ENCODE results near the gene CYREN.
"Not testable (repeated sequence)": the region's sequence is repeated elsewhere in the genome, so short reads cannot be mapped to it uniquely, and the experiment has no call there.

Gene CYREN

GRCh38 chr7:135213831-135214230 is 43.3 kb upstream of the CYREN start:
- Histone ChIP-seq H3K27me3 (ENCODE audit: insufficient read depth, low read depth) (no peaks in the 10 kb centered on the region), H3K9ac (no peak overlapping the region), H3K79me2 (ENCODE audit: insufficient read depth, low read depth) (no peaks in the 10 kb centered on the region), H3K27ac (no peak overlapping the region), H3K36me3 (ENCODE audit: insufficient read depth) (no peaks in the 10 kb centered on the region), H2AFZ (ENCODE audit: low read depth) (no peak overlapping the region), H3K4me1 (ENCODE audit: low read depth, poor library complexity, severe bottlenecking) (peaks cover 10% of the 10 kb centered on the region), H4K20me1 (ENCODE audit: insufficient read depth) (no peaks in the 10 kb centered on the region), H3K4me2 (no peak overlapping the region), H3K4me3 (IDR thresholded peaks at IDR 0.05; ENCODE audit: insufficient read depth, low read depth, low read length) (no peak overlapping the region)
- no peak for TF ChIP-seq CTCF (conservative IDR thresholded peaks at IDR 0.05; ENCODE audit: low read depth, low read length)

DNA sequence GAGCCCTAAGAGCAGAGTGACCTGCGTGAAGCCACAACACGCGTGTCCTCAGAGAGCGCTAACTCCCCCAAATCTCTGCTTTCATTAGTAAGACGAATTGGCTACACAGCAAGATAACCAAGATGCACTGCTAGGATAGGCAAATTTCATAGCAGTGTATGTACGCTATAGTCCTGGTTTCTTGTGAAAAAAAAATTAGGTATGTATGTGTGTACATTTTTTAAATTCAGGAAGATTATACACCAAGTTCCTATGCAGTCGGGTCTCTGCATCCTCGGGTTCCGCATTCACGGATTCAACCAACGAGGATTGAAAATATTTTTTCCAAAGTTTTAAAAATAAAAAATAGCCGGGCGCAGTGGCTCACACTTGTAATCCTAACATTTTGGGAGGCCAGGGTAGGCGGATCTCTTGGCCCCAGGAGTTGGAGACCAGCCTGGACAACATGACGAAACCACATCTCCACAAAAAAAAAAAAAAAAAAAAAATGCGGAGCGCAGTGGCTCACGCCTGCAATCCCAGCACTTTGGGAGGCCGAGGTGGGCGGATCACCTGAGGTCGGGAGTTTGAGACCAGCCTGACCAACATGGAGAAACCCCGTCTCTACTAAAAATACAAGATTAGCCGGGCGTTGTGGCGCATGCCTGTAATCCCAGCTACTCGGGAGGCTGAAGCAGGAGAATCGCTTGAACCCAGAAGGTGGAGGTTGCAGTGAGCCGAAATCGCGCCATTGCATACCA is 41.6 kb upstream of the CYREN start:
- not testable (repeated sequence) for H3K27me3 ChIP-seq (ENCODE audit: insufficient read depth, low read depth); H3K79me2 ChIP-seq (ENCODE audit: insufficient read depth, low read depth); H4K20me1 ChIP-seq (ENCODE audit: insufficient read depth); H3K36me3 ChIP-seq (ENCODE audit: insufficient read depth); H3K4me3 ChIP-seq (IDR thresholded peaks at IDR 0.05; ENCODE audit: insufficient read depth, low read depth, low read length)
- peak overlapping the region; percentile 95 for H2AFZ ChIP-seq (ENCODE audit: low read depth)
- H3K4me2 ChIP-seq: peak overlapping the region; percentile 58
- peaks cover 10% of the 10 kb centered on the region for H3K4me1 ChIP-seq (ENCODE audit: low read depth, poor library complexity, severe bottlenecking)
- H3K27ac ChIP-seq: peak overlapping the region; percentile 14; the same call in 1 of the 2 replicates
- peak overlapping the region; percentile 65 for H3K9ac ChIP-seq

- Histone ChIP-seq H2AFZ (ENCODE audit: low read depth) (peak within 1 kb of the TSS; percentile 95), H3K79me2 (ENCODE audit: insufficient read depth, low read depth) (no peaks in the 10 kb centered on the region), H3K27me3 (ENCODE audit: insufficient read depth, low read depth) (no peaks in the 10 kb centered on the region), H4K20me1 (ENCODE audit: insufficient read depth) (no peaks in the 10 kb centered on the region), H3K4me3 (IDR thresholded peaks at IDR 0.05; ENCODE audit: insufficient read depth, low read depth, low read length) (no peak within 1 kb of the TSS), H3K27ac (peak within 1 kb of the TSS; percentile 14), H3K4me1 (ENCODE audit: low read depth, poor library complexity, severe bottlenecking) (peaks cover 10% of the 10 kb centered on the region), H3K9ac (peak within 1 kb of the TSS; percentile 79), H3K4me2 (peak within 1 kb of the TSS; percentile 58), H3K36me3 (ENCODE audit: insufficient read depth) (no peaks in the 10 kb centered on the region)
- no peak for TF ChIP-seq CTCF (conservative IDR thresholded peaks at IDR 0.05; ENCODE audit: low read depth, low read length)
Observed at GRCh38 chr7:135211179-135211945, 40.9 kb upstream of the CYREN start, which contains the start of gene WDR91. Gene WDR91 (minus strand): TSS chr7:135211526. CDS start chr7:135211502, 24 bp downstream.

- H3K4me2 ChIP-seq: peak overlapping the region; percentile 47
- H3K79me2 ChIP-seq (ENCODE audit: insufficient read depth, low read depth): no peaks in the 10 kb centered on the region
- H3K9ac ChIP-seq: peak overlapping the region; percentile 79
- no peaks in the 10 kb centered on the region for H3K27me3 ChIP-seq (ENCODE audit: insufficient read depth, low read depth)
- no peaks in the 10 kb centered on the region for H4K20me1 ChIP-seq (ENCODE audit: insufficient read depth)
- H3K27ac ChIP-seq: 0 out of 2 replicates have a peak overlapping the region, but pooled peaks have one; percentile 8
- no peaks in the 10 kb centered on the region for H3K36me3 ChIP-seq (ENCODE audit: insufficient read depth)
- peak overlapping the region; percentile 82 for H2AFZ ChIP-seq (ENCODE audit: low read depth)
- peaks cover 10% of the 10 kb centered on the region for H3K4me1 ChIP-seq (ENCODE audit: low read depth, poor library complexity, severe bottlenecking)
- no peak overlapping the region for H3K4me3 ChIP-seq (IDR thresholded peaks at IDR 0.05; ENCODE audit: insufficient read depth, low read depth, low read length)
- TF ChIP-seq CTCF (conservative IDR thresholded peaks at IDR 0.05; ENCODE audit: low read depth, low read length): no peak
Observed at GRCh38 chr7:135210888-135211178, 40.3 kb upstream of the CYREN start.

All from KMS-11 (cell line).